BLaER1 (cell line): Measurements from ENCODE around the gene CEP85.

Source experiments
- H3K27ac ChIP-seq: shearing (Covaris generic); formaldehyde crosslinking; 2 replicates; pipeline ENCODE4 v1.8.1; 2022
- H3K27me3 ChIP-seq: shearing (Covaris generic); formaldehyde crosslinking; 2 replicates; pipeline ENCODE4 v1.8.1; 2022
- H3K36me3 ChIP-seq: shearing (Covaris generic); formaldehyde crosslinking; 2 replicates; pipeline ENCODE4 v1.8.1; 2022
- H3K4me1 ChIP-seq: shearing (Covaris generic); formaldehyde crosslinking; 2 replicates; pipeline ENCODE4 v1.8.1; 2022
- H3K4me2 ChIP-seq: shearing (Covaris generic); formaldehyde crosslinking; 2 replicates; pipeline ENCODE4 v1.8.1; 2022
- H3K4me3 ChIP-seq: shearing (Covaris generic); formaldehyde crosslinking; 2 replicates; pipeline ENCODE4 v1.8.1; 2022
- H3K9ac ChIP-seq: shearing (Covaris generic); formaldehyde crosslinking; 2 replicates; pipeline ENCODE4 v1.8.1; 2022
- H3K9me3 ChIP-seq: shearing (Covaris generic); formaldehyde crosslinking; 2 replicates; pipeline ENCODE4 v1.8.1; 2022
- H4K20me1 ChIP-seq: shearing (Covaris generic); formaldehyde crosslinking; 2 replicates; pipeline ENCODE4 v1.8.1; 2022
- Cebpa-rat ChIP-seq: shearing (Covaris generic); IDR thresholded peaks from 2 replicates; pipeline ENCODE4 v1.8.1; 2022

The CEP85 gene, protein sequence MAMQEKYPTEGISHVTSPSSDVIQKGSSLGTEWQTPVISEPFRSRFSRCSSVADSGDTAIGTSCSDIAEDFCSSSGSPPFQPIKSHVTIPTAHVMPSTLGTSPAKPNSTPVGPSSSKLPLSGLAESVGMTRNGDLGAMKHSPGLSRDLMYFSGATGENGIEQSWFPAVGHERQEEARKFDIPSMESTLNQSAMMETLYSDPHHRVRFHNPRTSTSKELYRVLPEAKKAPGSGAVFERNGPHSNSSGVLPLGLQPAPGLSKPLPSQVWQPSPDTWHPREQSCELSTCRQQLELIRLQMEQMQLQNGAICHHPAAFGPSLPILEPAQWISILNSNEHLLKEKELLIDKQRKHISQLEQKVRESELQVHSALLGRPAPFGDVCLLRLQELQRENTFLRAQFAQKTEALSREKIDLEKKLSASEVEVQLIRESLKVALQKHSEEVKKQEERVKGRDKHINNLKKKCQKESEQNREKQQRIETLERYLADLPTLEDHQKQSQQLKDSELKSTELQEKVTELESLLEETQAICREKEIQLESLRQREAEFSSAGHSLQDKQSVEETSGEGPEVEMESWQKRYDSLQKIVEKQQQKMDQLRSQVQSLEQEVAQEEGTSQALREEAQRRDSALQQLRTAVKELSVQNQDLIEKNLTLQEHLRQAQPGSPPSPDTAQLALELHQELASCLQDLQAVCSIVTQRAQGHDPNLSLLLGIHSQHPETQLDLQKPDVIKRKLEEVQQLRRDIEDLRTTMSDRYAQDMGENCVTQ

DNA sequence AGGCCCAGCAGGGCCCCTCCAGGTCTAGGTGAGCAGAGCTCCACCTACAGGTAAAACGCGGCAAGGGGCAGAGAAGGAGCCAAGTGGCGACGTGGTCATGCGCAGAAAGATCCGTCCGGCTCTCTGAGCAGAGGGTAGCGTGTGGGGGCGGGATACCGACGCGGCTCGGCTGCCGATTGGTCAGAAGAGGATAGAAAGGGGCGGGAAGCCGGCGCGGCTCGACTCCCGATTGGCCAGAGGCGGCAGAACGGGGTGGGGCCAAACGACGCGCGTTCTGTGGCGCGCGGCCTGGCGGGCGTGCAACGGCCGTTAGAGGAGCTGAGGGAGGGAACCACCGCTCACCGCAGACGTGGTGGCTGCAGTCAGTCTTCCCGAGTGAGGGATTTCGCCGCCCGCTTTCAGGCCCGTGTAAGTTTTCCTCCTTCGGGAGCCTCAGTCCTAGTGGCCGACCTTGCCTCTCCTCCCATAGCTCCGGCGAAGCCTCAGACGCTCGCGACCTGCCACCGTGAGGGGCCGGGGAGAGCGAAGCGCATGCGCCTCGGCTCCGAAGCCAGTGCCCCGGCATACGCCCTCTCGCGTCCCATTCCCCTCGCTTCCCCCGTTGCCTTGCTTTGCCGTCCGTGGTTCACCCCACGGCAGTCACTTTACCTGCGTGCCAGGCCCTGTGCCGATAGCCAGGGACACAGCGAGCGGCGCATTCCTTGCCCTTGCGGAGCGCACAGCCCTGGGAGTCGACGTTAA is at the start of gene CEP85:
Gene CEP85 (plus strand): TSS at position 298 of the 741 bp plus-strand sequence. CDS start 5,584 bp downstream, outside the sequence.
- peaks cover 34% of the 10 kb centered on the region for H3K4me1 ChIP-seq
- H3K4me2 ChIP-seq = peak within 1 kb of the TSS; percentile 93
- TF ChIP-seq Cebpa-rat = no peak
- peaks cover 10% of the 10 kb centered on the region; the same call in 1 of the 2 replicates for H3K36me3 ChIP-seq
- no peaks in the 10 kb centered on the region for H3K9me3 ChIP-seq
- H3K9ac ChIP-seq = peak within 1 kb of the TSS; percentile 89
- H3K4me3 ChIP-seq = peak within 1 kb of the TSS; percentile 84
- peak within 1 kb of the TSS; percentile 85 for H3K27ac ChIP-seq
- no peaks in the 10 kb centered on the region for H3K27me3 ChIP-seq
- peaks cover 48% of the 10 kb centered on the region for H4K20me1 ChIP-seq

DNA sequence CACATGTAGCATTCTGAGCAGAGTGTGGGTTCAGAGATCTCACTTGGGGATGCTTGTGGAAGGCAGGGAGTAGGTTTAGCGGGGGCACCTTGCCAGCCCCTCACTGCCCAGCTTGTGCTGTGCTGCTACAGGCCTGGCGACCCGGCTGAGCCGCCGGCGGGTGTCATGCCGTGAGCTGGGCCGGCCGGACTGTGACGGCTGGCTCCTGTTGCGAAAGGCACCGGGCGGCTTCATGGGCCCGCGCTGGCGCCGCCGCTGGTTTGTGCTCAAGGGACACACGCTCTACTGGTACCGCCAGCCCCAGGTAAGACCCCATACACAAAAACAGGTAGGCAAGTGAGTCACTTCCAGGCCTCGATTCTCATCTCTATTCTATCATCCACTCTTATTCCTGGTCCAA is 49.1 kb upstream of the CEP85 start:
- no peak for TF ChIP-seq Cebpa-rat
- no peaks in the 10 kb centered on the region for H3K4me1 ChIP-seq
- H3K27me3 ChIP-seq = no peaks in the 10 kb centered on the region
- H3K4me2 ChIP-seq = no peak overlapping the region
- no peaks in the 10 kb centered on the region for H4K20me1 ChIP-seq
- H3K27ac ChIP-seq = no peak overlapping the region
- H3K36me3 ChIP-seq = no peaks in the 10 kb centered on the region
- H3K4me3 ChIP-seq = no peak overlapping the region
- H3K9ac ChIP-seq = no peak overlapping the region
- no peaks in the 10 kb centered on the region for H3K9me3 ChIP-seq

DNA sequence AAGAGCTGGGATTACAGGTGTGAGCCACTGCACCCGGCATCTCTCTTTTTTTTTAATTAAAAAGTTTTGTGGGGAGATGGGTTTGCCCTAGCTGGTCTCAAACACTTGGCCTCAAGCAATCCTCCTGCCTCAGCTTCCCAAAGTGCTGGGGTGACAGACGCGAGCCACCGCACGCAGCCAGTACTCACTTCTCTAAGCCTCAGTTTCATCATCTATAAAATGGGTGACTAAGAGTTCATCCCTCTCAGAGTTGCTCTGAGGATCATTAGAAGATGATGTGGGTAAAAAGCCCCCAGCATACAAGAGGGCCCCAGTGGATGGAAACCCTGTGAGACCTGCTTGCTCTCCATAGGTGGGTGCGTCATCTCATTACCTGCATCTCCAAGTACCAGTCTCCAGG is 46.1 kb upstream of the CEP85 start:
- H3K9me3 ChIP-seq = no peaks in the 10 kb centered on the region
- H3K27me3 ChIP-seq = no peaks in the 10 kb centered on the region
- no peak for TF ChIP-seq Cebpa-rat
- H4K20me1 ChIP-seq = no peaks in the 10 kb centered on the region
- H3K4me3 ChIP-seq = no peak overlapping the region
- H3K27ac ChIP-seq = no peak overlapping the region
- no peak overlapping the region for H3K4me2 ChIP-seq
- H3K9ac ChIP-seq = no peak overlapping the region
- peaks cover 15% of the 10 kb centered on the region for H3K4me1 ChIP-seq
- H3K36me3 ChIP-seq = no peaks in the 10 kb centered on the region

DNA sequence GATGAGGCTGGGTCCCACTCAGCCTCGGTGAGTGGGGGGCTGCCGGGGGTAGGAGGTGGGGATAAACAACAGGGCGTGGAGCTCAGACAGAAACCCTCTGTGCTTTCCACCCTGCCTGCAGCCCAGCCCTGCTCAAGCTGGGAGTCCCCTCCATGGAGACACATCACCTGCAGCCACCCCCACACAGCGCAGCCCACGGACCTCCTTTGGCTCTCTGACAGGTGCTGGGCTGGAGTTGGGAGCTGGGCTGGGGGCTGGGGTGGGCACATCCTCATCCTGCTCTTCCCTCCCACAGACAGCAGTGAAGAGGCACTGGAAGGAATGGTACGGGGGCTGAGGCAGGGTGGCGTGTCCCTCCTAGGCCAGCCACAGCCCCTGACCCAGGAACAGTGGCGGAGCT is 45.5 kb upstream of the CEP85 start:
- no peak overlapping the region for H3K4me2 ChIP-seq
- H4K20me1 ChIP-seq = no peaks in the 10 kb centered on the region
- H3K27ac ChIP-seq = no peak overlapping the region
- peaks cover 15% of the 10 kb centered on the region for H3K4me1 ChIP-seq
- no peaks in the 10 kb centered on the region for H3K27me3 ChIP-seq
- H3K9me3 ChIP-seq = no peaks in the 10 kb centered on the region
- H3K9ac ChIP-seq = no peak overlapping the region
- H3K36me3 ChIP-seq = no peaks in the 10 kb centered on the region
- no peak for TF ChIP-seq Cebpa-rat
- no peak overlapping the region for H3K4me3 ChIP-seq

DNA sequence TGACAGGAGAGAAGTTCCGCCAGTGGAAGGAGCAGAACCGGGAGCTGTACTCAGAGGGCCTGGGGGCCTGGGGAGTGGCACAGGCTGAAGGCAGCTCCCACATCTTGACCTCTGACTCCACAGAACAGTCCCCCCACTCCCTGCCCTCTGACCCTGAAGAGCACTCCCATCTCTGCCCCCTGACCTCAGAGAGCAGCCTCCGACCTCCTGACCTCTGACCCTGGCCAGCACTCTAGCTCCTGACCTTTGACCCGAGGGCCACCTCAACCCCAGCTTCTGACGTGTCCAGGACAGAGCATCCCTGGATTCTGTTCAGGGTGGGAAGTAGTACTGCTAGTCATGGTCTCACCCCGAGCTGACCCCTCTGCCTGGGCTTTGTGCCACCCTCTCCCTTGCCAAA is 44.7 kb upstream of the CEP85 start:
- no peaks in the 10 kb centered on the region for H3K36me3 ChIP-seq
- no peak overlapping the region for H3K4me2 ChIP-seq
- peaks cover 15% of the 10 kb centered on the region for H3K4me1 ChIP-seq
- no peak overlapping the region for H3K27ac ChIP-seq
- H3K4me3 ChIP-seq = no peak overlapping the region
- H3K9ac ChIP-seq = no peak overlapping the region
- no peak for TF ChIP-seq Cebpa-rat
- H3K9me3 ChIP-seq = no peaks in the 10 kb centered on the region
- no peaks in the 10 kb centered on the region for H4K20me1 ChIP-seq
- H3K27me3 ChIP-seq = no peaks in the 10 kb centered on the region

- TF ChIP-seq Cebpa-rat = no peak
- no peak overlapping the region for H3K4me3 ChIP-seq
- no peaks in the 10 kb centered on the region for H4K20me1 ChIP-seq
- no peaks in the 10 kb centered on the region for H3K36me3 ChIP-seq
- H3K27me3 ChIP-seq = no peaks in the 10 kb centered on the region
- H3K27ac ChIP-seq = no peak overlapping the region
- no peak overlapping the region for H3K4me2 ChIP-seq
- no peaks in the 10 kb centered on the region for H3K9me3 ChIP-seq
- H3K9ac ChIP-seq = no peak overlapping the region
- peaks cover 15% of the 10 kb centered on the region for H3K4me1 ChIP-seq
Measured at GRCh38 chr1:26189751-26190275, 44.2 kb upstream of the CEP85 start.

GRCh38 chr1:26190373-26190987 is 43.5 kb upstream of the CEP85 start, which contains the start of gene CATSPER4:
CATSPER4 (plus strand) TSS chr1:26190602; CDS start chr1:26190628, 26 bp downstream.
- no peak within 1 kb of the TSS for H3K27ac ChIP-seq
- no peak within 1 kb of the TSS for H3K4me3 ChIP-seq
- no peaks in the 10 kb centered on the region for H4K20me1 ChIP-seq
- TF ChIP-seq Cebpa-rat = no peak
- no peak within 1 kb of the TSS for H3K9ac ChIP-seq
- H3K9me3 ChIP-seq = no peaks in the 10 kb centered on the region
- H3K4me2 ChIP-seq = peak within 1 kb of the TSS; percentile 49
- H3K4me1 ChIP-seq = peaks cover 15% of the 10 kb centered on the region
- H3K36me3 ChIP-seq = no peaks in the 10 kb centered on the region
- no peaks in the 10 kb centered on the region for H3K27me3 ChIP-seq

GRCh38 chr1:26191739-26192138 is 42.3 kb upstream of the CEP85 start:
- H3K9ac ChIP-seq = no peak overlapping the region
- TF ChIP-seq Cebpa-rat = no peak
- no peaks in the 10 kb centered on the region for H3K9me3 ChIP-seq
- no peaks in the 10 kb centered on the region for H3K36me3 ChIP-seq
- H3K4me3 ChIP-seq = no peak overlapping the region
- H3K27me3 ChIP-seq = no peaks in the 10 kb centered on the region
- no peak overlapping the region for H3K27ac ChIP-seq
- peaks cover 15% of the 10 kb centered on the region for H3K4me1 ChIP-seq
- H4K20me1 ChIP-seq = no peaks in the 10 kb centered on the region
- H3K4me2 ChIP-seq = peak overlapping the region; percentile 49

DNA sequence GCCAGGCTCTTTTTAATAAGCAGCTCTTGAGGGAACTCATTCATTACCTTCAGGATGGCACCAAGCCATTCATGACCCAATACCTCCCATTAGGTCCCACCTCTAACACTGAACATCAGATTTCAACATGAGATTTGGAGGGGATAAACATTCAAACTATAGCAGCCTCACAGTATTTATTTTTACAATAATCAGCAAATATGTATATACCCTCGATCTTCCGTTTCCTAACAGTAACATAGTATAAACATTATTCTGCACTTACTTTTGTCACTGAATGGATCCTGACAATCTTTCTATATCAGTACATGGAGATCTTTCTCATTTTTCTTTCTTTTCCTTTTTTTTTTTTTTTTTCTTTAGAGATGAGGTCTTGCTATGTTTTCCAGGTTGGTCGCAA is 38.2 kb upstream of the CEP85 start:
- Histone ChIP-seq H4K20me1 (no peaks in the 10 kb centered on the region), H3K36me3 (no peaks in the 10 kb centered on the region), H3K27ac (no peak overlapping the region), H3K27me3 (no peaks in the 10 kb centered on the region), H3K9ac (no peak overlapping the region), H3K9me3 (no peaks in the 10 kb centered on the region), H3K4me1 (peaks cover 15% of the 10 kb centered on the region), H3K4me2 (no peak overlapping the region), H3K4me3 (no peak overlapping the region)
- TF ChIP-seq Cebpa-rat = no peak
